Immature natural killer cell (primary cell): ENCODE measurements around the gene HDAC8. TPM values are rescaled to one million over a fixed set of nuclear protein-coding genes. Genes with fewer than 3 reads are reported as not detected.
"Not testable (repeated sequence)": the region's sequence is repeated elsewhere in the genome, so short reads cannot be mapped to it uniquely, and the experiment has no call there.

ENCODE experiments used
- DNase-seq, 3 donors: peaks; one replicate each; pipeline ENCODE4 v3.0.0; 2022; ENCODE audit warnings: mixed read lengths in 1 of 3
- H3K27ac Mint-ChIP-seq, 6 donors: one replicate each; pipeline ENCODE4 v1.8.0; 2020; ENCODE audit warnings: mixed read lengths in 6 of 6, mild to moderate bottlenecking in 5 of 6, inconsistent platforms in 4 of 6, moderate library complexity in 3 of 6
- H3K27me3 Mint-ChIP-seq, 3 donors: one replicate each; pipeline ENCODE4 v1.8.0; 2020 to 2021; ENCODE audit warnings: low read depth in 3 of 3, mild to moderate bottlenecking in 3 of 3, mixed read lengths in 3 of 3, moderate library complexity in 3 of 3, inconsistent platforms in 1 of 3
- H3K36me3 Mint-ChIP-seq, 3 donors: one replicate each; pipeline ENCODE4 v1.8.0; 2020; ENCODE audit warnings: mixed read lengths in 3 of 3, inconsistent platforms in 2 of 3, mild to moderate bottlenecking in 2 of 3
- H3K4me1 Mint-ChIP-seq, 2 donors: one replicate each; pipeline ENCODE4 v1.8.0; 2020; ENCODE audit warnings: inconsistent platforms in 2 of 2, mild to moderate bottlenecking in 2 of 2, mixed read lengths in 2 of 2, moderate library complexity in 1 of 2
- H3K4me3 Mint-ChIP-seq, 5 donors: one replicate each; pipeline ENCODE4 v1.8.0; 2020; ENCODE audit warnings: mild to moderate bottlenecking in 5 of 5, mixed read lengths in 5 of 5, inconsistent platforms in 3 of 5, moderate library complexity in 3 of 5
- H3K9me3 Mint-ChIP-seq, 6 donors: one replicate each; pipeline ENCODE4 v1.8.0; 2020; ENCODE audit warnings: mild to moderate bottlenecking in 6 of 6, mixed read lengths in 6 of 6, inconsistent platforms in 4 of 6, moderate library complexity in 3 of 6
- polyA plus RNA-seq, 3 donors: library from polyadenylated mRNA; unstranded; fragments of 300-500 nt; fragmentation: Illumina TruSeq; gene quantifications; one replicate each; pipeline ENCODE4 v1.2.3, GENCODE V29; 2021

HDAC8 gene
- polyA plus RNA-seq, 3 donors from 2014 or later: 13.8 to 39.6 (median 20.9) TPM

- H3K9me3 Mint-ChIP-seq: no peaks in the 10 kb centered on the region
- H3K4me3 Mint-ChIP-seq: no peak overlapping the region
- peak overlapping the region in 1 of 6 donors; percentile 61 for H3K27ac Mint-ChIP-seq
- no peak for DNase-seq
- H3K36me3 Mint-ChIP-seq: peaks cover 3 to 18% (median 7%) of the 10 kb centered on the region in 3 donors
- H3K27me3 Mint-ChIP-seq: peaks cover 0 to 1% (median 0%) of the 10 kb centered on the region in 3 donors
- no peaks in the 10 kb centered on the region for H3K4me1 Mint-ChIP-seq
Observed at GRCh38 chrX:72492499-72492898, 80.1 kb downstream of the HDAC8 start.

DNA sequence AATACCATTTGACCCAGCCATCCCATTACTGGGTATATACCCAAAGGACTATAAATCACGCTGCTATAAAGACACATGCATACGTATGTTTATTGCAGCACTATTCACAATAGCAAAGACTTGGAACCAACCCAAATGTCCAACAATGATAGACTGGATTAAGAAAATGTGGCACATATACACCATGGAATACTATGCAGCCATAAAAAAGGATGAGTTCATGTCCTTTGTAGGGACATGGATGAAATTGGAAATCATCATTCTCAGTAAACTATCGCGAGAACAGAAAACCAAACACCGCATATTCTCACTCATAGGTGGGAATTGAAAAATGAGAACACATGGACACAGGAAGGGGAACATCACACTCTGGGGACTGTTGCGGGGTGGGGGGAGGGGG is 82.4 kb downstream of the HDAC8 start:
- DNase-seq: not testable (repeated sequence)

GRCh38 chrX:72487661-72488060 is 85.0 kb downstream of the HDAC8 start:
- peaks cover 12 to 18% (median 17%) of the 10 kb centered on the region in 3 donors for H3K36me3 Mint-ChIP-seq
- no peak for DNase-seq
- H3K4me1 Mint-ChIP-seq: no peaks in the 10 kb centered on the region
- no peak overlapping the region for H3K27ac Mint-ChIP-seq
- peaks cover 0 to 4% (median under 1%) of the 10 kb centered on the region in 3 donors for H3K27me3 Mint-ChIP-seq
- no peaks in the 10 kb centered on the region for H3K9me3 Mint-ChIP-seq
- H3K4me3 Mint-ChIP-seq: no peak overlapping the region

More for the DNA sequence above, 82.4 kb downstream of the HDAC8 start:
- H3K9me3 Mint-ChIP-seq, H3K27ac Mint-ChIP-seq, H3K27me3 Mint-ChIP-seq, H3K4me3 Mint-ChIP-seq, H3K4me1 Mint-ChIP-seq: not testable (repeated sequence)
- peaks cover 7 to 23% (median 12%) of the 10 kb centered on the region in 3 donors for H3K36me3 Mint-ChIP-seq

DNA sequence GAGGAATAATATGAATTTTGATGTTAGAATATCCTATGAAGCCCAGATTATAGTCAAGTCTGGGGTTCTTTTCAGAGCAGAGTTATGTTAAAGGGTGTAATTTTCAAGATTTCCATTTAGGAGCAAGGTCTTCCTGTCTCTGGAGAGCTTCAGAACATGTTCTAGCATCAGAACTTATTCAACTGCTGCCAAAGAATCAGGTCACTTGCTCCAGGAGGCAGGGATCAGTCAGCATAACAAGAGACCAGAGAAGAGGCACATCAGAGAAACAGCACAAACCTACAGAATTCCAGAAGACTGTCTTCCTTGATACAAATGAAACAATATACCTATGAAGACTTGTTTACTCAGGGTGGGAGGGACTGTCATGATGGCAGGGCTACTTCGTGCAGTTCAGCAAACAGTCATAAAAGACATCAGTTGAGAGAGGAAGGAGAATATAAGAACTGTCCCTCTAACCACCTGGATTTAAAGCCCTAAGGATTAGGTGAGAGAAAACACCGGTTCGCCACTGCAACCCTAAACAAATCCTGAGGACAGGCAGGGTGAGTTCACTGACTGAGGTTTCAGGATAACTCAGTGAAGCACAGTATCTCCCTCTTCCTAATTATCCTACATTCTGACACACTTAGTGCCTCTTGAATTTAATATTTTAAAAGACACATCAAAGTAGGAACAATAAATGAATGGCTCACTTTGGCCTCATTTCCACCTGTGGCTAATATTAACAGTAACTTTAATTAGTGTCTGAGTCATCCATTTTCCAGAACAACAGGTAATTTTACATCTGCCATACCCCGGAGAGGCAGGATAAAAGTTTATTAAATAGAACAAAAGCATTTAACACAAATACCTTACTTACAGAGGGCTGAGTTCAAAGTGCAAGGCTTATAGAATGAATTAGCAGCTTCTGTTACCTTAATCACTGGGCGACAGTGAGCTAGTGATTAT is 93.0 kb downstream of the HDAC8 start:
- no peak for DNase-seq
- H3K9me3 Mint-ChIP-seq: no peaks in the 10 kb centered on the region
- peaks cover 0 to 6% (median 0%) of the 10 kb centered on the region in 3 donors for H3K27me3 Mint-ChIP-seq
- H3K4me3 Mint-ChIP-seq: no peak overlapping the region
- H3K36me3 Mint-ChIP-seq: peaks cover 4 to 15% (median 4%) of the 10 kb centered on the region in 3 donors
- H3K4me1 Mint-ChIP-seq: no peaks in the 10 kb centered on the region
- H3K27ac Mint-ChIP-seq: no peak overlapping the region

DNA sequence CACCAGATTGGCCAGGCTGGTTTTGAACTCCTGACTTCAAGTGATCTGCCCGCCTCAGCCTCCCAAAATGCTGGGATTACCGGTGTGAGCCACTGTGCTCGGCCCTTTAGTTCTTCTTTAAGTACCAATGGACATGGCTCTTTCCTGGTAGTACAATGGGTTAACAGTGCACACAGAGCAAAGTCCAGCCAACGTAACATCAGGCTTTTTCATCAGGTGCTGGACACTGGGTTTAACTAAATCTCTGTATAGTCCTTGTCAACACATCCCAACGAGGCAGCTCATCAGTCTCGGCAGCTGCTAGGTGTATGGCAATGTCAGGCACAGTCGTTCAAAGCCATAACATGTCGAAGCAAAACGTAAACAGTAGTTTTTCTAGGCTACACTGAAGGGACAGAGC is 93.8 kb downstream of the HDAC8 start:
- H3K27me3 Mint-ChIP-seq: peaks cover 0 to 6% (median 0%) of the 10 kb centered on the region in 3 donors
- H3K36me3 Mint-ChIP-seq: peaks cover 4 to 17% (median 4%) of the 10 kb centered on the region in 3 donors
- no peak for DNase-seq
- H3K27ac Mint-ChIP-seq: no peak overlapping the region
- no peak overlapping the region for H3K4me3 Mint-ChIP-seq
- no peaks in the 10 kb centered on the region for H3K9me3 Mint-ChIP-seq
- no peaks in the 10 kb centered on the region for H3K4me1 Mint-ChIP-seq

DNA sequence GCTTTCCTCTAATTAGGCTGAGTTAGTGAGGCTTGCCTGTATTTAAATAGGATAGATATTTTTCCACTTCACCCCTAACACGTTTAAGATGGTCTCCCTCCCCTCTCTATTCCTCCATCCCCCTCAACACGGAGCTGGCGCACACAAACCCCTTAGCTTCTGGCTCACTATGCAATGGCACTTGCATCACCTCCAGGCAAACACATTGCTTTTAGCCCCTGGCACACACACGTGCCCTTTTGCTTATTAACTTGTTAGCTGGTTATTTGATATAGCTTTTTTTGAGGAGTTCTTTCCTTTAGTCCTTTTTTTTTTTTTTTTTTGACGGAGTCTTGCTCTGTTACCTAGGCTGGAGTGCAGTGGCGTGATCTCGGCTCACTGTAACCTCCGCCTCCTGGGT is 94.3 kb downstream of the HDAC8 start:
- Mint-ChIP-seq H3K36me3 (peaks cover 3 to 15% (median 4%) of the 10 kb centered on the region in 3 donors), H3K27me3 (peaks cover 0 to 6% (median 0%) of the 10 kb centered on the region in 3 donors), H3K27ac (no peak overlapping the region), H3K4me1 (no peaks in the 10 kb centered on the region), H3K4me3 (no peak overlapping the region), H3K9me3 (no peaks in the 10 kb centered on the region)
- no peak for DNase-seq

GRCh38 chrX:72477781-72478181 is 94.9 kb downstream of the HDAC8 start:
- no peak overlapping the region for H3K27ac Mint-ChIP-seq
- no peak for DNase-seq
- no peaks in the 10 kb centered on the region for H3K4me1 Mint-ChIP-seq
- H3K27me3 Mint-ChIP-seq: peaks cover 0 to 6% (median 0%) of the 10 kb centered on the region in 3 donors
- H3K36me3 Mint-ChIP-seq: peaks cover 0 to 11% (median 9%) of the 10 kb centered on the region in 3 donors
- no peak overlapping the region for H3K4me3 Mint-ChIP-seq
- H3K9me3 Mint-ChIP-seq: no peaks in the 10 kb centered on the region

GRCh38 chrX:72477376-72477775 is 95.3 kb downstream of the HDAC8 start:
- no peaks in the 10 kb centered on the region for H3K9me3 Mint-ChIP-seq
- H3K27ac Mint-ChIP-seq: no peak overlapping the region
- H3K4me1 Mint-ChIP-seq: no peaks in the 10 kb centered on the region
- no peak for DNase-seq
- no peak overlapping the region for H3K4me3 Mint-ChIP-seq
- peaks cover 0 to 6% (median under 1%) of the 10 kb centered on the region in 3 donors for H3K27me3 Mint-ChIP-seq
- H3K36me3 Mint-ChIP-seq: peaks cover 0 to 13% (median 11%) of the 10 kb centered on the region in 3 donors

DNA sequence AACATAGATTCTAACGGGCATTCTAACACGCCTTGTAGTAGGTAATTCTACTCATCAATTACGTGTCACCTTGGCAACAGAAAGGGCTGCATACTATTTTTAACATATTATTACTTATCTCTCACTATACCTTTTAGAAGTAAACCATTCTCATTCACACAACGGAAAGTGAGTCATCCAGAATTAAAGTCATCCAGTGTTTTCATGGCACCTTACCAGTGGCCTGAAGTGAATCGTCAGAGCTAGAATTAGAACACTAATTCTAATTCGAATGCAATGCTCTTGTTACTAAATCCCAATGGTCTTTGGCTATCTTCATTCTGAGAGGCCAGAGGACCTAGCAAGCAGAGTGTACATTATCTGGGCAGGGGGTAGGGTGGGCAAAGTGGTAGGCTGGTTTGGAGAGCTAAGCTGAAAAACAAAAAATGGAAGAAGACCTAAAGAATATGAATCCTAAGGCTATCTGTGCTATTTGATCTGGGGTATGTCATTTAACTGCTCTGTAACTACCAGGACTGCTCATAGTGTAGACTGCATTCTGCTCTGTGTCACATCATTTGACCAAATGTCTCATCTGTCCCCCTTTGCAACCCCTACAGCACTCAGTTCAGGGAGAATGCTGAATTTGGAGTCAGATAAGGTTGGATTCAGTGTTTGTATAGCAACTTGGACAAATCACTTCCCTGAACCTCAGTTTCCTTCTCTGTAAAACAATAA is 96.5 kb downstream of the HDAC8 start:
- no peak for DNase-seq
- Mint-ChIP-seq H3K27ac (no peak overlapping the region), H3K27me3 (peaks cover 0 to 6% (median 2%) of the 10 kb centered on the region in 3 donors), H3K4me3 (no peak overlapping the region), H3K36me3 (peaks cover 0 to 15% (median 9%) of the 10 kb centered on the region in 3 donors), H3K4me1 (no peaks in the 10 kb centered on the region), H3K9me3 (no peaks in the 10 kb centered on the region)

- no peak for DNase-seq
- no peak overlapping the region for H3K27ac Mint-ChIP-seq
- no peaks in the 10 kb centered on the region for H3K4me1 Mint-ChIP-seq
- no peak overlapping the region for H3K4me3 Mint-ChIP-seq
- H3K36me3 Mint-ChIP-seq: peaks cover 0 to 16% (median 8%) of the 10 kb centered on the region in 3 donors
- H3K27me3 Mint-ChIP-seq: peaks cover 0 to 6% (median 2%) of the 10 kb centered on the region in 3 donors
- H3K9me3 Mint-ChIP-seq: no peaks in the 10 kb centered on the region
Observed at GRCh38 chrX:72475338-72475737, 97.3 kb downstream of the HDAC8 start.

GRCh38 chrX:72470532-72471223 is 102.0 kb downstream of the HDAC8 start:
- Mint-ChIP-seq H3K9me3 (no peaks in the 10 kb centered on the region), H3K27ac (no peak overlapping the region), H3K4me3 (no peak overlapping the region)

DNA sequence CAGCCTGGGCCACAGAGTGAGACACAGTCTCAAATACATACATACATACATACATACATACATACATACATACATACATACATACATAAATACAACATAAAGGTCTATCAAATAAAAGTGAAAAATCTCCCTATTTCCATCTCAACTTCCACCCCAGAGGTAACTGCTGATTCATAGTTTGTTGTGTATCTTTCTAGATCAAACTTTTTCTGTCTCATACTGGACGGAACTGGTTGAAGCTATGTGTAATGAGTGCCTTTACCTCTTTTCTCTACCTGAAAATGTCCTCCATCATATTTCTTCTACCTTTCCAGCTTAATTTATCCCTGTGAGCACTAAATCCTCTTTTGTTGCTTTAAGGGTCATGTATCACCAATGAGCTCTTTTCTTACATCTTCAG is 102.5 kb downstream of the HDAC8 start:
- Mint-ChIP-seq H3K36me3 (peaks cover 0 to 35% (median 9%) of the 10 kb centered on the region in 3 donors), H3K4me3 (no peak overlapping the region), H3K27me3 (peaks cover 0 to 2% (median 2%) of the 10 kb centered on the region in 3 donors), H3K4me1 (no peaks in the 10 kb centered on the region), H3K9me3 (no peaks in the 10 kb centered on the region), H3K27ac (no peak overlapping the region)
- no peak for DNase-seq

More at GRCh38 chrX:72470532-72471223, 102.0 kb downstream of the HDAC8 start:
- peaks cover 0 to 3% (median 2%) of the 10 kb centered on the region in 3 donors for H3K27me3 Mint-ChIP-seq
- H3K36me3 Mint-ChIP-seq: peaks cover 0 to 35% (median 9%) of the 10 kb centered on the region in 3 donors
- H3K4me1 Mint-ChIP-seq: no peaks in the 10 kb centered on the region
- no peak for DNase-seq

DNA sequence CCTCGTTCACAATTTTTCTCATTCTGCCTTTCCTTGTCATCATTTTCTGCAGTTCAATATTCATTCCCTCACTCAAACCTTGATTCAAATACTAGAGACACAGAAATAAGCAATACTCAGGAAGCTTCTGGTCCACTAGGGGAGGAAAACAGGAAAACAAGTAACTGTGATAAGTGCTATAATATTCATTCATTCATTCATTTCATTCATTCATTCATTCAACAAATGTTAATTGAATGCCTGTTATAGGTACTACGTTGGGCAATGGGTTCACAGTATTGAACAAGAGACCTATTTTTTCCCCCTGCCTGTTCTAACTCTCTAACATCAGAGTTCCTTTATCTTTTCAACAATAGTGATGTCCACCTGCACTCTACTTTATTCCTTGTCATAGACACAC is 104.0 kb downstream of the HDAC8 start:
- H3K27ac Mint-ChIP-seq: no peak overlapping the region
- H3K27me3 Mint-ChIP-seq: peaks cover 0 to 2% (median 2%) of the 10 kb centered on the region in 3 donors
- H3K4me3 Mint-ChIP-seq: no peak overlapping the region
- H3K36me3 Mint-ChIP-seq: peaks cover 0 to 38% (median 4%) of the 10 kb centered on the region in 3 donors
- no peak for DNase-seq
- no peaks in the 10 kb centered on the region for H3K9me3 Mint-ChIP-seq
- no peaks in the 10 kb centered on the region for H3K4me1 Mint-ChIP-seq
